IPS-NIHi11 (cell line): ENCODE measurements around the gene DCUN1D2.

Source experiments
- DNase-seq: peaks from one replicate; pipeline ENCODE4 v3.0.0; 2012; ENCODE audit warnings: mixed read lengths, low spot score

The DCUN1D2 gene

DNA sequence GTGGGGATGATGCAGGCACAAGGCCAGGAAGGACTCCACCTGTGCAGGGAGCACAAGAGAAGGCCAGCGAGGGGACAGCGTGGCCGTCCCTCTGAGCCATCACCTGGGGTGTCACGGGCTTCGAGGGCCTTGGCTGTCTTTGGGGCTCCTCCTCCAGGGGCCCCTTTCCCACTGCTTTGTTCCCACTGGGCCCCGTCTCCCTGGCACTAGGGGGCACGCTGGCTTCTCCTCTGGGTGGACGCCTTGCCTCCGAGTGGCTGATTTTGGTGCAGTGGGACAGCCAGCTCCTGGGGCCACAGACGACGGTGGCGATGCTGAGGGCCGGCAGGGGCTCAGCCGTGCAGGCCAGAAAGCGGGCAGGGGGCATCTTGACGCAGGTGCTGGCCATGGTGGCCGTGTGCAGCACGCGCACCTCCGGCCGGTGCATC, 83.4 kb downstream of the DCUN1D2 start:
- no peak for DNase-seq

DNA sequence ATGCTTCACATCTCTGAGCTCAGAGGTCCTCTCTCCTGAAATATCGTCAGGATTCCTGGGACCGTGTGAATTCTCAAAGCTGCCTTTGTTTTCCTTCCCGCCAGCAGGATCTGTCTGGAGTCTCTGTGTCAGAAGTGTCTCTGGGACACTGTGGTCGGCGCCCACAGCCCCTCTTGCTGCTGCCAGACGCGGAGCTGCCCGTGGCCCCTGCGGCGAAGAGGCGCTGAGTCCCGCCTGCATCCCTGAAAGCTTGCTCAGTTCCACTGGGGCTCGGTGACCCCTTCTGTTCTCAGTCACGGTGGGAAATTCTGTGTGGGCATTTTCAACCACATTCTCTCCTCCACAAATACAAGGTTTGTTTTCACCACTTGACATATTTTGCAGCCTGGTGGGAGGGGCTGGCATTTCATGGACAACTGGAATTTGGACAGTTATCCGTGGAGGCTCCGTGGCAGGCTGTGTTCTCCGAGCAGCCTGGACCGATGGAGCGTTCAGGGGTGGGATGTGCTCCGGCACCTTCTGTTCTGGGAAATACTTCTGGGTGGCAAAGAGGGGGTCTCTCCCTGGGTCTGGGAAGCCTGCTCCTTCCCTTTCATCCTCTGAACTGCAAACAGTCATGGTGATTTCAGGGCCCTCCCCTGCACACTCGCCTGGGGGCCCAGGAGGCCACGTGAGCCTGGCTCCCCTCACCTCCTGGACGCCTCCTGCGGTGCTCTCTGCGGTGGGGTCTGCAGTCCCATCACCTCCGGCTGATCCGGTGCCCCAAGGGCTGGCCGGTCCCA, 84.0 kb downstream of the DCUN1D2 start:
- DNase-seq, result no peak
